ENCODE data around the gene TCTN1.

The TCTN1 gene

DNA sequence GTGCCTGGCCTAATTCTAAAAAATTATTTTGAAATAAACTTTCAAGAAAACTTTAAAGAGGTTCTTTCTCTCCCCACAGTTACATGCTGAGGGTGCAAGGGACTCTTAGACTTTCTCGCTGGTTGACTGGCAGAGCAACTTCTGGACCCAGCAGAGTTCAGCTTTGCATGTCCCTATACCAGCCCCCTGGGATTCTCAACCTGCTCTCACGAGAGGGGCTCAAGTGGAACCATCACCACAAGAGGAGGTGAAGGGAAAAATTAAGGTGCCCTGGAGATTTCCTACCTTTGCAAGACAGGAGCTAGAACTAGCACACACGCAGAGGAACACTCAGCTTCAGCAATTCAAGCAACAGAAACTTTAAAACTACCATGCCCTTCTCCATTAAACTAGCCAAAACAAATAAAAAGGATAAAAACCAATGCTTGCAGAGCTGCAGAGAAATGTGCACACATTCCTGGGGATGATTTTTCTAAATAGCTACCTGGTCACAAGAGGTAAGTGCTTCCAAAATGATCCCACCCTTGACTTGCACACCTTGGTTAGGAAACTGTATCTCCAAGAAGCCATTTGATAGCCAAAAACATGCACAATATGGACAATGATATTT is 72.5 kb downstream of the TCTN1 start:
- DNase-seq (ENCODE audit: extremely low spot score) = no peak
- ChIA-PET CTCF (no interaction called here), POLR2A (no interaction called here)
- TF ChIP-seq TARDBP (IDR thresholded peaks at IDR 0.05) (no peak), ARNT (IDR thresholded peaks at IDR 0.05) (no peak), ZNF384 (IDR thresholded peaks at IDR 0.05) (no peak), FOXK2 (IDR thresholded peaks at IDR 0.05) (no peak), LEF1 (IDR thresholded peaks at IDR 0.05; ENCODE audit: borderline replicate concordance) (no peak), HDGF (IDR thresholded peaks at IDR 0.05; ENCODE audit: borderline replicate concordance) (no peak), SUZ12 (IDR thresholded peaks at IDR 0.05) (no peak), BHLHE40 (IDR thresholded peaks at IDR 0.05; ENCODE audit: borderline replicate concordance) (no peak)

DNA sequence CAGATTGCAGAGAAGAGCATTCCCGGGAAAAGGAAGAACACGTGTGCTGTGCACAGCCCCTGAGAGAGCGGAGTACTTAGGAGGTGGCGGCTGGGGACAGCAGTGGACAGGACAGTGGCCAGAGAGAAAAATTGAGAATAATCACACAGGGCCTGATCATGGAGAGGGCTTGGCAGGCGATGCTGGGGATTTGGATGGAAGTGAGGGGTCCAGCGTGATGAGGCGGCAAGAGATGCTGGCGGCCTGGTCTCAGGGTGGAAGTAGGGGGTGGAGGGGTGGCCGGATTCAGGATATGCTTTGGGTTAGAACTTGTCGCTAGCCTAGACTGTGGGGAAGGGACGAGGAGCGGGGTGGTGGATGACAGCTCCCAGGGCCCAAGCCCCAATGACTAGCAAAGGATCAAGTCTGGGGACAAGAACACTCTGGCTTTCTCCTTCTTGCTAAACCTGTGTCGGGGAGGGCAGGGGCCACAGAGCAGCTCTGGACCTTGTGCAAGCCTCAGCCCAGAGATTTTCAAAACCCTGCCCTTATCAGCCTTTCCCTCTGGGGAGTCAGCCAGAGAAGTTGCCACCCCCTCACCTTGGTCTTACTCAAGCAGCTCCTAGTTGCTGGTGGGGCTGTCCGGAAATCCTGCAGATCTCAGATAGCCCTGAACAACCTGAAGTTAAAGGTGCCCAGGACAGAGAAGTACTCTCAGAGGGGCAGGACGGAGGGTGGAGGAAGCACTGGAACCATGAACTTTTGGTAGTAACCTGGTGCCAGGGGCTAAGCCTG is 73.7 kb downstream of the TCTN1 start:
- ChIA-PET POLR2A (no interaction called here), CTCF (no interaction called here)
- no peak for DNase-seq (ENCODE audit: extremely low spot score)
- TF ChIP-seq, protein P1, sequence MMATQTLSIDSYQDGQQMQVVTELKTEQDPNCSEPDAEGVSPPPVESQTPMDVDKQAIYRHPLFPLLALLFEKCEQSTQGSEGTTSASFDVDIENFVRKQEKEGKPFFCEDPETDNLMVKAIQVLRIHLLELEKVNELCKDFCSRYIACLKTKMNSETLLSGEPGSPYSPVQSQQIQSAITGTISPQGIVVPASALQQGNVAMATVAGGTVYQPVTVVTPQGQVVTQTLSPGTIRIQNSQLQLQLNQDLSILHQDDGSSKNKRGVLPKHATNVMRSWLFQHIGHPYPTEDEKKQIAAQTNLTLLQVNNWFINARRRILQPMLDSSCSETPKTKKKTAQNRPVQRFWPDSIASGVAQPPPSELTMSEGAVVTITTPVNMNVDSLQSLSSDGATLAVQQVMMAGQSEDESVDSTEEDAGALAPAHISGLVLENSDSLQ (IDR thresholded peaks at IDR 0.05) = no peak
- TF ChIP-seq SUZ12 (IDR thresholded peaks at IDR 0.05) = no peak
- TF ChIP-seq L3MBTL2 (conservative IDR thresholded peaks at IDR 0.05) = no peak
- no peak for TF ChIP-seq FOXM1 (IDR thresholded peaks at IDR 0.05; ENCODE audit: borderline replicate concordance)
- no peak for TF ChIP-seq NFRKB (IDR thresholded peaks at IDR 0.05)
- TF ChIP-seq FOXA1 (IDR thresholded peaks at IDR 0.05) = no peak
- TF ChIP-seq ARNT (IDR thresholded peaks at IDR 0.05) = no peak
- no peak for TF ChIP-seq CTBP1 (IDR thresholded peaks at IDR 0.05; ENCODE audit: borderline replicate concordance)
- no peak for TF ChIP-seq ZNF384 (IDR thresholded peaks at IDR 0.05)
- TF ChIP-seq SP1 (IDR thresholded peaks at IDR 0.05) = no peak

DNA sequence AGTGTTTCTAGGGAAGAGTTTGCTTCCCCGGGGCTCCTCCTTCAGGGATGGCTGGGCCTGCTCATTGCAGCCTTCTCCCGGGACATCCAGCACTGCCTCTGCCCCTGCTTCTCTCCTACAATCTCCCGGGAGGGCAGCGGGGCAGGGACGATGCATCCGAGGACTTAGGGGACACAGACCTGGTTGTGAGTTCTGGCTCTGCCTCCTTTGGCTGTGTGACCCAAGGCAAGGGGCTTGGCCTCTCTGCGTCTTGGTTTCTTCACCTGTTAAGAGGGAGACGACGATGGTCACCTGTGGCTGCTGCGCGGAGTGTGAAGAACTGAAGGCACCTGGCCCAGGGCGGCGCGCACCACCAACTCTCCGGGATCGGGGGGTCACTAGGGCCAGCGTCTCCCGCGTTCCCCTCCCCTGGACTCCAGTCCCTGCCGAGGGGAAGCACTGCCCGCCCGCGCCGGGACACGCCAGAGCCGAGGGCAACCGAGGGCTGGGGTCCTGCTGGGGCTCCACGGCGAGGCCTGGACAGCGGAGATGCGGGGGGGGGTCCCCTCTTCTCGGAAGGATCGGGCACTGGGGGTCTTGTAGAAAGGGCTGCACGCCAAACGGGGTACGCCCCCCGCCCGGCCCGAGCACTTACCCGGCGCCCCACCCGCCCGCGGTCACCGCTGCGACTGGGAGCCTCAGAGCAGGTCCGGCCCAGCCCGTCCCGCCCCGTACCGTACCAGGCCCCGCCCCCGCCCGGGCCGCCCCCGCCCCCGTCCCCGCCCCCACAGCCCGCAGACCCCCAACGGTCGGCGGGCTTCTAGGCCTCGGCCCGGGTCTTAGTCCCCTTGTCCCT is 74.7 kb downstream of the TCTN1 start, which contains the start of gene HVCN1:
TSS of gene HVCN1 (minus strand) at position 670 of the 835 bp plus-strand sequence. CDS start 5,870 bp downstream, outside the sequence.
- DNase-seq (ENCODE audit: extremely low spot score) = no peak
- ChIA-PET CTCF (no interaction called here), POLR2A (no interaction called here)
- TF ChIP-seq TARDBP (IDR thresholded peaks at IDR 0.05) (no peak), FOXK2 (IDR thresholded peaks at IDR 0.05) (no peak), NFRKB (IDR thresholded peaks at IDR 0.05) (no peak), LEF1 (IDR thresholded peaks at IDR 0.05; ENCODE audit: borderline replicate concordance) (no peak), FOXM1 (IDR thresholded peaks at IDR 0.05; ENCODE audit: borderline replicate concordance) (no peak), CTBP1 (IDR thresholded peaks at IDR 0.05; ENCODE audit: borderline replicate concordance) (no peak), HDGF (IDR thresholded peaks at IDR 0.05; ENCODE audit: borderline replicate concordance) (no peak), ARNT (IDR thresholded peaks at IDR 0.05) (no peak), SUZ12 (IDR thresholded peaks at IDR 0.05) (no peak), ZNF384 (IDR thresholded peaks at IDR 0.05) (no peak), FOXA1 (IDR thresholded peaks at IDR 0.05) (no peak), BHLHE40 (IDR thresholded peaks at IDR 0.05; ENCODE audit: borderline replicate concordance) (no peak), L3MBTL2 (conservative IDR thresholded peaks at IDR 0.05) (no peak)
- TF ChIP-seq, protein P1 (IDR thresholded peaks at IDR 0.05) = no peak

DNA sequence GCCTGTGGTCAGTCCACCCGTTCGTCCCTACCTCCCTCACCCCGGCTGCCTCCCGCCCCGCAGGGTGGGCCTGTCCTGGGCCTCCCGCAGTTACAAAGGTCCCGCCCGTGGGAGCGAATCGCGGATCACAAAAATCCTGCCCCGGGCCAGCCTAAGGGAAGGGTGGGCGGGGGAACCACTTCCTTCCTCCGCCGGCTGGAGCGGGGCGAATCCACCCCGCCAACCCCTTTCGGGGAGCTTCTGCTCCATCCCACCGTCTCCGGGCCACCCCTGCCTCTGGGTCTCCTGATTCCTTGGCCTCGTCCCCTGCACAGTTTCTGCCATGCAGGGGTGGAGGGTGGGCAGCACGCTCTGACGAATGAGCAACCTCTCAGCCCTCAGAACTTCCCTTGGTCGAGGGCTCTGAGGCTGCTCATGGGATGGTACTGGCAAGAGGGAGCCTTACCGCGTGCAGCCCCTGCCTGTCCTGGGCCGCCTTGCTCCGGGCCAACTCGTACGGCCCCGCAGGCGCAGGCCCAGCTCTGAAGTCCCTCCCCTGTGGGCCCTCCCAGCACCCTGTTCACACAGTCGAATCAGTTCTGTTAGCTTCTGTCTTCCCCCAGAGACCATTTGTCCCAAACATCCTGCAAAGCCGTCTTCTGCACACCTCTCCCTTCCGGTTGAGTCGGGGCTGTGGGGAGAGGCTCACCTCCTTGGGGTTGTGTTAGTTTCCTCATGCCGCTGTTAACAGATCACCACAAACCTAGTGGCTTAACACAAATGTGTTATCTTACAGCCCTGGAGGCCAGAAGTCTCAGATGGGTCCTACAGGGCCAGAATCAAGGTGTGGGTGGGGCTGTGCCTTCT is 75.6 kb downstream of the TCTN1 start:
- ChIA-PET CTCF (interaction anchor here (0.6 kb wide), 1 partner anchor 630 kb away, joined by 3 read pairs; no protein-coding TSS in a partner anchor), POLR2A (no interaction called here)
- no peak for DNase-seq (ENCODE audit: extremely low spot score)
- TF ChIP-seq ARNT (IDR thresholded peaks at IDR 0.05) (no peak), ELF4 (IDR thresholded peaks at IDR 0.05) (no peak), NFRKB (IDR thresholded peaks at IDR 0.05) (no peak), FOXM1 (IDR thresholded peaks at IDR 0.05; ENCODE audit: borderline replicate concordance) (no peak), ZNF384 (IDR thresholded peaks at IDR 0.05) (no peak), FOXA1 (IDR thresholded peaks at IDR 0.05) (no peak), HDGF (IDR thresholded peaks at IDR 0.05; ENCODE audit: borderline replicate concordance) (no peak)

DNA sequence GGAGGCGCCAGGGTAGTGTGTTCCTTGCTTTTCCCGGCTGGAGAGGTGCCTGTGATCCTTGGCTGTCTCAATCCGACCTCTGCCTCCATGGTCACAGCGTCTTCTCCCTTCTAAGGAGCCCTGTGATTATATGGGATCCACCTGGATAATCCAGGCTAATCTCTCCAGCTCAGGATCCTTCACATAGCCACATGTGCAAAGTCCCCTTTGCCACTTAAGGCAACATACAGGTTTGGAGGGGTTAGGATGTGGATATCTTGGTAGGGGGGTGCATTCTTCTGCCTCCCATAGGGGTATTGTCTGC is 76.2 kb downstream of the TCTN1 start:
- POLR2A ChIA-PET = no interaction called here
- CTCF ChIA-PET = no interaction called here
- TF ChIP-seq HDGF (IDR thresholded peaks at IDR 0.05; ENCODE audit: borderline replicate concordance) = no peak
- no peak for TF ChIP-seq NFRKB (IDR thresholded peaks at IDR 0.05)
- no peak for TF ChIP-seq FOXK2 (IDR thresholded peaks at IDR 0.05)
- no peak for TF ChIP-seq TARDBP (IDR thresholded peaks at IDR 0.05)
- TF ChIP-seq, protein P1 (IDR thresholded peaks at IDR 0.05) = no peak
- TF ChIP-seq CTBP1 (IDR thresholded peaks at IDR 0.05; ENCODE audit: borderline replicate concordance) = no peak
- TF ChIP-seq BHLHE40 (IDR thresholded peaks at IDR 0.05; ENCODE audit: borderline replicate concordance) = no peak
- no peak for TF ChIP-seq ARNT (IDR thresholded peaks at IDR 0.05)
- no peak for TF ChIP-seq FOXA1 (IDR thresholded peaks at IDR 0.05)
- TF ChIP-seq ELF4 (IDR thresholded peaks at IDR 0.05) = no peak
- TF ChIP-seq ZNF384 (IDR thresholded peaks at IDR 0.05) = no peak
- no peak for TF ChIP-seq LEF1 (IDR thresholded peaks at IDR 0.05; ENCODE audit: borderline replicate concordance)
- no peak for TF ChIP-seq SP1 (IDR thresholded peaks at IDR 0.05)
- no peak for DNase-seq (ENCODE audit: extremely low spot score)
